ENCODE measurements around the gene CHRM4.

CHRM4 gene

DNA sequence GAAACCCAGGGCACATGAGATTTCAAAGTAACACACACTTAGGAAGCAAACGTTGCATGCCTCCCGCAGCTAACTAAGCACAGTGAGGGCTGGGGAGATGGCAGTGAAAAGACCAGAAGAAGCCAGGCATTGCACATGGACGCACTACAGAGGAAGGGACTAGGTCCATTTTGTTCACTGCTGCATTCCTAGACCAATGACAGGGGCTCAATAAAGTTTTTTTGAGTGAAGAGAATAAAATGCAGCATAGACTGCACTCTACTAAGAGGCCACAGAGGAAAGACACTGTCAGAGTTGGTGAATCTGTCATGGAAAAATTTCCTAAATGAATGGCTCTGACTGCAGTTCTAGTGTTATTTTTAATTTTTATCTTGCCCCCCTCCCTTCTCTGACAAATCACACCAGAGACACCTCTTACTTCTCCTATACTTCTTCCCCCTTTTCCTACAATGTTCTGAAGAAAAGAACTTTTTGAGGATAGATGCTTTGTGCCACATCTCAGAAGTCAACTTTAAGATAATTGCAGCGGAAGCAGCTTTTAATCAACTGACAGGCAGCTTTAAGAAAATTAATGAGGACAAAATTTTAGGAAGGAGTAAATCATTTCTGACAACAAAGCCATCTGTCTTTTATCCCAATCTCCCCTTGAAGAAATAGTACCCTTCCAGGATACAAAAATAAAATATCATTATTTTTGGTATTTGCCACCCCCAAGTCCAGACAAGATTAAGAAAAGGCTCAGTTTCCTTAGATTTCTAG is 34.8 kb upstream of the CHRM4 start:
- H3K4me2 ChIP-seq (ENCODE audit: insufficient read depth, low read length, poor library complexity, severe bottlenecking): no peak overlapping the region
- H3K4ac ChIP-seq (ENCODE audit: low read length): no peak overlapping the region
- no CpG with 5 or more reads among the region's 4 CpGs for WGBS, 2 donors (ENCODE audit: extremely low coverage in 2 of 2, insufficient read length in 2 of 2, insufficient replicate concordance in 1 of 2)
- no peak overlapping the region for H3K23ac ChIP-seq (ENCODE audit: low read depth, low read length, poor library complexity)
- H3K36me3 ChIP-seq (replicated peaks in 1 of 2; ENCODE audit: control insufficient read depth in 2 of 2, insufficient read depth in 2 of 2, low read length in 2 of 2): peaks cover 8 to 32% of the 10 kb centered on the region in 2 donors
- no peaks in the 10 kb centered on the region for H3K79me1 ChIP-seq (ENCODE audit: low read depth, low read length)
- no peak overlapping the region for H2BK15ac ChIP-seq (ENCODE audit: low read length)
- no peaks in the 10 kb centered on the region for H3K4me1 ChIP-seq (ENCODE audit: control insufficient read depth in 2 of 2, insufficient read depth in 1 of 2, low read depth in 1 of 2, low read length in 2 of 2)
- no peaks in the 10 kb centered on the region for H3K27me3 ChIP-seq (ENCODE audit: control insufficient read depth in 3 of 3, insufficient read depth in 3 of 3, low read depth in 1 of 3, low read length in 3 of 3)
- no peak overlapping the region for H2AK5ac ChIP-seq (ENCODE audit: low read depth, low read length)
- no peak overlapping the region for H4K8ac ChIP-seq (ENCODE audit: low read depth, low read length)
- no peak overlapping the region for H2BK120ac ChIP-seq (ENCODE audit: low read depth, low read length)
- no peak for DNase-seq (ENCODE audit: low spot score)
- no peaks in the 10 kb centered on the region for H3K9me3 ChIP-seq (replicated peaks in 1 of 2; ENCODE audit: control insufficient read depth in 2 of 2, insufficient read depth in 1 of 2, low read depth in 1 of 2, low read length in 2 of 2)
- no peak overlapping the region for H2BK5ac ChIP-seq (ENCODE audit: low read length)
- H3K9ac ChIP-seq (ENCODE audit: low read depth, low read length, poor library complexity): no peak overlapping the region
- H2AFZ ChIP-seq (ENCODE audit: low read length): no peak overlapping the region
- no peak overlapping the region for H3K18ac ChIP-seq (ENCODE audit: low read length)
- H3K14ac ChIP-seq (ENCODE audit: low read length): no peak overlapping the region
- no peak overlapping the region for H3K27ac ChIP-seq (replicated peaks; ENCODE audit: low read length)
- H2BK12ac ChIP-seq (ENCODE audit: low read length): no peak overlapping the region
- H3K4me3 ChIP-seq (ENCODE audit: low read length in 2 of 2): no peak overlapping the region
- no peak overlapping the region for H4K91ac ChIP-seq (ENCODE audit: low read depth, low read length, poor library complexity)

GRCh38 chr11:46422588-46422987 is 31.0 kb upstream of the CHRM4 start:
- Histone ChIP-seq H3K23ac (ENCODE audit: low read depth, low read length, poor library complexity) (no peak overlapping the region), H3K36me3 (replicated peaks in 1 of 2; ENCODE audit: control insufficient read depth in 2 of 2, insufficient read depth in 2 of 2, low read length in 2 of 2) (peaks cover 2 to 32% of the 10 kb centered on the region in 2 donors), H2BK120ac (ENCODE audit: low read depth, low read length) (no peak overlapping the region), H3K9me3 (replicated peaks in 1 of 2; ENCODE audit: control insufficient read depth in 2 of 2, insufficient read depth in 1 of 2, low read depth in 1 of 2, low read length in 2 of 2) (no peaks in the 10 kb centered on the region), H3K79me1 (ENCODE audit: low read depth, low read length) (no peaks in the 10 kb centered on the region), H3K27ac (replicated peaks; ENCODE audit: low read length) (no peak overlapping the region), H2BK5ac (ENCODE audit: low read length) (no peak overlapping the region), H4K91ac (ENCODE audit: low read depth, low read length, poor library complexity) (no peak overlapping the region), H4K8ac (ENCODE audit: low read depth, low read length) (no peak overlapping the region), H2BK12ac (ENCODE audit: low read length) (no peak overlapping the region), H3K9ac (ENCODE audit: low read depth, low read length, poor library complexity) (no peak overlapping the region), H3K14ac (ENCODE audit: low read length) (no peak overlapping the region), H2BK15ac (ENCODE audit: low read length) (no peak overlapping the region), H3K4ac (ENCODE audit: low read length) (no peak overlapping the region), H2AFZ (ENCODE audit: low read length) (no peak overlapping the region), H2AK5ac (ENCODE audit: low read depth, low read length) (no peak overlapping the region), H3K4me3 (ENCODE audit: low read length in 2 of 2) (no peak overlapping the region), H3K27me3 (ENCODE audit: control insufficient read depth in 3 of 3, insufficient read depth in 3 of 3, low read depth in 1 of 3, low read length in 3 of 3) (no peaks in the 10 kb centered on the region), H3K18ac (ENCODE audit: low read length) (no peak overlapping the region), H3K4me2 (ENCODE audit: insufficient read depth, low read length, poor library complexity, severe bottlenecking) (no peak overlapping the region), H3K4me1 (ENCODE audit: control insufficient read depth in 2 of 2, insufficient read depth in 1 of 2, low read depth in 1 of 2, low read length in 2 of 2) (peaks cover 5 to 6% of the 10 kb centered on the region in 2 donors)
- no CpG with 5 or more reads among the region's 7 CpGs for WGBS, 2 donors (ENCODE audit: extremely low coverage in 2 of 2, insufficient read length in 2 of 2, insufficient replicate concordance in 1 of 2)
- no peak for DNase-seq (ENCODE audit: low spot score)

- Histone ChIP-seq H2BK12ac (ENCODE audit: low read length) (no peak overlapping the region), H3K9me3 (replicated peaks in 1 of 2; ENCODE audit: control insufficient read depth in 2 of 2, insufficient read depth in 1 of 2, low read depth in 1 of 2, low read length in 2 of 2) (no peaks in the 10 kb centered on the region), H3K27me3 (ENCODE audit: control insufficient read depth in 3 of 3, insufficient read depth in 3 of 3, low read depth in 1 of 3, low read length in 3 of 3) (no peaks in the 10 kb centered on the region), H3K36me3 (replicated peaks in 1 of 2; ENCODE audit: control insufficient read depth in 2 of 2, insufficient read depth in 2 of 2, low read length in 2 of 2) (peaks cover 2 to 34% of the 10 kb centered on the region in 2 donors), H3K27ac (replicated peaks; ENCODE audit: low read length) (no peak overlapping the region), H2BK15ac (ENCODE audit: low read length) (no peak overlapping the region), H3K4me3 (ENCODE audit: low read length in 2 of 2) (no peak overlapping the region), H4K91ac (ENCODE audit: low read depth, low read length, poor library complexity) (no peak overlapping the region), H3K4me2 (ENCODE audit: insufficient read depth, low read length, poor library complexity, severe bottlenecking) (no peak overlapping the region), H3K9ac (ENCODE audit: low read depth, low read length, poor library complexity) (no peak overlapping the region), H4K8ac (ENCODE audit: low read depth, low read length) (no peak overlapping the region), H3K14ac (ENCODE audit: low read length) (no peak overlapping the region), H2BK5ac (ENCODE audit: low read length) (no peak overlapping the region), H3K18ac (ENCODE audit: low read length) (no peak overlapping the region), H2AK5ac (ENCODE audit: low read depth, low read length) (no peak overlapping the region), H3K4ac (ENCODE audit: low read length) (no peak overlapping the region), H2BK120ac (ENCODE audit: low read depth, low read length) (no peak overlapping the region), H3K4me1 (ENCODE audit: control insufficient read depth in 2 of 2, insufficient read depth in 1 of 2, low read depth in 1 of 2, low read length in 2 of 2) (peaks cover 6% of the 10 kb centered on the region in 2 donors), H3K79me1 (ENCODE audit: low read depth, low read length) (no peaks in the 10 kb centered on the region), H3K23ac (ENCODE audit: low read depth, low read length, poor library complexity) (no peak overlapping the region), H2AFZ (ENCODE audit: low read length) (no peak overlapping the region)
- DNase-seq (ENCODE audit: low spot score): no peak
- no CpG with 5 or more reads among the region's 8 CpGs for whole genome bisulfite sequencing, 2 donors (ENCODE audit: extremely low coverage in 2 of 2, insufficient read length in 2 of 2, insufficient replicate concordance in 1 of 2)
These were observed 29.8 kb upstream of the CHRM4 start for GRCh38 chr11:46421257-46421880.

GRCh38 chr11:46420513-46420912 is 28.9 kb upstream of the CHRM4 start:
- Histone ChIP-seq H3K9me3 (replicated peaks in 1 of 2; ENCODE audit: control insufficient read depth in 2 of 2, insufficient read depth in 1 of 2, low read depth in 1 of 2, low read length in 2 of 2) (no peaks in the 10 kb centered on the region), H2BK12ac (ENCODE audit: low read length) (no peak overlapping the region), H3K27ac (replicated peaks; ENCODE audit: low read length) (no peak overlapping the region), H4K8ac (ENCODE audit: low read depth, low read length) (no peak overlapping the region), H3K27me3 (ENCODE audit: control insufficient read depth in 3 of 3, insufficient read depth in 3 of 3, low read depth in 1 of 3, low read length in 3 of 3) (no peaks in the 10 kb centered on the region), H2AK5ac (ENCODE audit: low read depth, low read length) (no peak overlapping the region), H3K4me1 (ENCODE audit: control insufficient read depth in 2 of 2, insufficient read depth in 1 of 2, low read depth in 1 of 2, low read length in 2 of 2) (peaks cover 6% of the 10 kb centered on the region in 2 donors), H3K9ac (ENCODE audit: low read depth, low read length, poor library complexity) (no peak overlapping the region), H2AFZ (ENCODE audit: low read length) (no peak overlapping the region), H2BK5ac (ENCODE audit: low read length) (no peak overlapping the region), H3K79me1 (ENCODE audit: low read depth, low read length) (no peaks in the 10 kb centered on the region), H4K91ac (ENCODE audit: low read depth, low read length, poor library complexity) (no peak overlapping the region), H3K4me2 (ENCODE audit: insufficient read depth, low read length, poor library complexity, severe bottlenecking) (no peak overlapping the region), H3K23ac (ENCODE audit: low read depth, low read length, poor library complexity) (no peak overlapping the region), H3K36me3 (replicated peaks in 1 of 2; ENCODE audit: control insufficient read depth in 2 of 2, insufficient read depth in 2 of 2, low read length in 2 of 2) (peaks cover 7 to 38% of the 10 kb centered on the region in 2 donors), H3K4ac (ENCODE audit: low read length) (no peak overlapping the region), H3K4me3 (ENCODE audit: low read length in 2 of 2) (no peak overlapping the region), H2BK15ac (ENCODE audit: low read length) (no peak overlapping the region), H2BK120ac (ENCODE audit: low read depth, low read length) (no peak overlapping the region), H3K14ac (ENCODE audit: low read length) (no peak overlapping the region), H3K18ac (ENCODE audit: low read length) (no peak overlapping the region)
- DNase-seq (ENCODE audit: low spot score): no peak
- WGBS, 2 donors (ENCODE audit: extremely low coverage in 2 of 2, insufficient read length in 2 of 2, insufficient replicate concordance in 1 of 2): no CpG with 5 or more reads among the region's 1 CpG

Measured in neuronal stem cell (in vitro differentiated cells).